GM19043 (cell line): ENCODE results near the gene TBC1D20.

ENCODE experiments used
- ATAC-seq: cut with Tn5 transposase; IDR thresholded peaks from one replicate; pipeline ENCODE4 v1.9.1; 2021; ENCODE audit warnings: low read depth; ENCODE audit not compliant: unreplicated experiment

TBC1D20 gene

GRCh38 chr20:440148-440547, 22.2 kb downstream of the TBC1D20 start:
- ATAC-seq, result no peak

DNA sequence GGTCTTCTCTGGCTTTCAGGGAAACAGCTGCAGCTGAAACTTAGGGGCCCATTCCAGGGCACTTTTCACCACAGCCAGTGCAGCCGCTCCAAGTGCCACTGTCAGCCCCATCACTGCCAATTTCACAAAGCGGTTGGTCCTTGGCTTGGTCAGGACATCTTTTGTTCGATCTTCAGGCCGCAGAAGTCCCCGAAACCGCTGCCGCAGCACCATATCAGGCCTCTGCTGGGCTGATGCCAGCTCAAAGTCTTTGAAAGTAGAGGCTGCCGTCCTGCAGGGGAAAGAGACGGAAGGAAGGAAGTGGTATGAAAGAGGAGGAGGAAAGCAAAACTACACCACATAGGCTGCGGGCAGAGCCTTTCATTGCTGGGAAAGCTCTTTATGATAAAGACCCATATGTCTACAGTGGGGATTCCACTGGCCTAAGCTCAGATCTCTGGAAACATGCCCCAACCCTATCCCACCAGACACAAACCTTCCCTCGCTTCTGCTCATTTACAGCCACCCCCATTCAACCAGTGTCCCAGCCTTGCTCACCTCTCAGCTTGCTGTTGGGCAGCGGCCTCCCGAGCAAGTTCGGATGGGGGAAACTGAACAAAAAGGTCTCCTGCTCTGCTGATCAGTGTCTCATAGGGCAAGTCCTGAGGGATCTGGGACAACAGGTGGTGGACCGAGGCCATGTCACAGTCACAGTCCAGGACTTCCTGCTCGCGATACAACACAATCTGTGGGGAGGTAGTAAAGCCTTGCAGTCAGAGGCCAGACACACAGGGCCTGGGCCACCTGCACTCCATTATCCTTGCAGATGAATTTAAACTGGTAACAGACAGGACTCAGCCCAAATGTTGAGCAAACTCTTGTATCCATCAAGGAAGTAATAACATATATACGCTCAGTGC, 23.5 kb downstream of the TBC1D20 start:
- ATAC-seq, result no peak

- ATAC-seq, result no peak
Observed at GRCh38 chr20:437787-438486, 24.4 kb downstream of the TBC1D20 start.

GRCh38 chr20:436476-436875, 25.9 kb downstream of the TBC1D20 start:
- no peak for ATAC-seq

DNA sequence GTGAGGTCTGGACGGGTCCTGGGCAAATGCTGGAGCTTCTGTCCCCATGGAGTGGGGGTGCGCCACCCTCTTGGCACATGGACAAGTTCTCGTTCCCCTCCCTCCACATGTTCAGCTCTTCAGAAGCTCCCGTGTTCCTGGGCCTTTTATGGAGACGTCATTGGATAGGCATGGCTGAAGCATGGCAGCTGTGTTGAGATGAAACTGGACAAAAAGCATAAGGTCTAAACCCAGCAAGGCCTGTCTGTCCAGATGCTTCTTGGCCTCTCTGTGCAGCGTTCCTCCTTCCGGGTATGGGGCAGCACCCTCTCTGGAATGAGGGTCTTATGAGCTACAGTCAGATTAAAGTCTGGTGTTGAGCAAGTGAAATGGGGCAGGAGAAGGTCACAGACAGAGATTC, 26.8 kb downstream of the TBC1D20 start:
- no peak for ATAC-seq

- ATAC-seq, result no peak
Observed at GRCh38 chr20:434661-435419, 27.5 kb downstream of the TBC1D20 start.

GRCh38 chr20:434221-434620, 28.1 kb downstream of the TBC1D20 start:
- ATAC-seq, result no peak

DNA sequence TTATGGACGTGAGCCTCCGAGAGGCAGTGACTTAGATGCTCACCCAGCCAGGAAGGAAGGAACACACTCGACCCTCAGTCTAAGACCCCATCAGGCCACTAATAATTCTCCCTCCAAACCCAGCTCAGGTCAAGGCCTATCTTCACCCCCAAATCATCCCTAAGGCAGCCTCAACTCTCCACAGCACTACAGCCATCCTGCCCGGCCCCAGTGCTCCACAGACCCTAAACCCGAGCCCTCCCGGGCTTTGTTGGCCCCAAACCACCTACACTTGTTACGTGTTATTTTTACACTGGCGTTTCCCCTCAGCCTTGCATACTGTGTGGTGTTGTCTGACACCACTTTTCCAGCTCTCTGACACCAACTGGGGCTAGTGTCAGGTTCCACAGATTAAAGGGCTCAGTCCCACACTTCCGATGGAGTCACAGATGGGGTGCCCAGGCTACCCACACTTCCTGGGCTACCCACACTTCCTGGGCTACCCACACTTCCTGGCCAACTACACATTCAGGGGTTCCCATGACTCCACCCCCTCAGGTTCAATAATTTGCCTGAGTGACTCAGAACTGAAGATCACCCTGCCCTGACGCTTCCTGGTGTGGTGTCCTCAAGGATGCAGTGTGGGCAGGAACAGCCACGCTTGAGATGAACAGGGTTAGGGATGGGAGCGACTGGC, 28.9 kb downstream of the TBC1D20 start:
- ATAC-seq, result peak; percentile 94

DNA sequence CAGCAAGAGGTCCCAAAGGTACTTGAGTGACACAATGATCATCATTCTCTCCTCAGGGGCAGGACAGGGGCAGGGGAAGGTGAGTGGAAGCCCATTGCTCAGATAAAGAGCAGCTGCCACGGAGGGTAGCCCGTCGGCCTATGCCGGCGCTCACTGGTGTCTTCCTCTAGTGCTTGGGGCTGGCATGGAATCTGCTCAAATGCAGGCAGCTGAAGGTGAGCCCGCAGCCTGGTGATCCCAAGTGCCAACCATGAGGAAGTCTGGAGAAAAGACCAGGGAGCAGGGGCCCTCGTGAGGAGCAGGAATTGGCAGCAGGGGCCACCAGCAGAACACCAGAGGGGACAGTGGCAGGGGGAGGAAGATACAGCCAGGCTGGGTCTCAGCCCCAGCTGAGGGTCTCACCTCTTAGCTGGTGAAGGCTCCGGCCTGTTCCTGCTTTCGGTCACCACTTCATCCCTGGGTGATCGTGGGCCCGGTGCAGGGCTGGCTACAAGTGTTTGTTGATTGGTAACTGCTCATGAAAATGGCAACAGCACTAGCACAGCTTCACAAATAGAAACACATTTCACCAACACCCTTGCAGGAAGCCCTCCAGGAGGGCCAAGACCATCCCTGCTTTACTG, 29.5 kb downstream of the TBC1D20 start:
- no peak for ATAC-seq

DNA sequence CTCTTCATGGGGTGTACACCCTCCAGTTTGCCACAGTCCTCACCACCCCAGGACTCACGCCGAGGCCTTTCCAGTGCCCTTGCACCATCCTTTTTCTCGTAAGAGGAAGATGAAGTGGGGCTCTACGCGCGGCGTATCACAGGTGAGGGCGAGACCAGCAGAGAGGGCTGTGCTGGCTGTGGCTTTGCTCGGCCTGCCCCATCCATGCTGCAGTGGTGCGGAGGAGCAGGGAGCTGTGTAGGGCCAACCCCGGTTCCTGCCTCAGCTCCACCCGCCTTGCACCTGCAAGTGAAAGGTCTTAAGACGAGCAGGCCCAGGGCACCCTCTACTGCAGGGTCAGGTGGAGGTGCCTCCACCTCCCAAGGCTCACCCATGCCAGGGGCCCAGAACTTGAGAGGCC, 30.1 kb downstream of the TBC1D20 start:
- ATAC-seq, result no peak

DNA sequence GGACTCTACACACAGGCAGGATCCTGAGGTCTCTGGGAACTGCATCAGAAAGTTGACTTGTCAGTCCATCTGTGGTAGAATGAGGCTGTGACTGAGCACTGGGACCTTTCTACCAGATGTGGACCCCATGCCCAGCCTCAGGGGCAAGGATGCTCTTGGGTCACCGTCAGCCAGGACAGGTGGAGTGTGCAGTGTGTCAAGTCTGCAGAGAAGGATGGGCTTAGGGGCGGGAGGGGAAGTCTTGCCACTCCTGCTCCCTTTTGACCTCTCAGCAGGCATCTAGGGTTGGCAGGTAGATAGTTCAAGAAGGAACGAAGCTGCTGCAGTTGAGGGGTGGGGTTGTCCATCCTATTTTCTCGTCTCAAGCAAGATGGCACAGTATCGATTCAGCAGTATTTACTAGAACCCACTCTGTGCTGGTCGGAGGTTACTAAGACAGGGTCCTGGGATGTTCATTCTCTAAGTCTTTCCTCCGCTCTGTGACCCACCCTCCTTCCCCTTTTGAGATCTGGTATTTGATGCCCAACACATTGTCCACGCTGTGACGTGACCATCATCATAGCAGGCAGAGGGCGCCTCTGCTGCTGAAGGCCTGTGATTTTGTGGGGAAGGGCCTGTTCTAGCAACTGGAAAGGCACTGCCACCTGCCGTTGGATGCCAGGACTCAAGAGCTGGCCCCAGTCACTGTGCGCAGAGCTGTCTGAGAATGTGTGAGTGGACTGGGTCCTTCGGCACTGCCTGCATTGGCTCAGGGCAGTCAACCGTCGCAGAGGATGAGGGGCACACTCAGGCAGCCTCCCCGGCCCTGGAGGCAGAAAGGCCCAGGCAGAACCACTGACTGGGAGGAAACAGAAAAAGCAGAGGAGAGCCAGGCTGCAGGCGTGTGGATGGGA, 31.1 kb downstream of the TBC1D20 start:
- no peak for ATAC-seq

DNA sequence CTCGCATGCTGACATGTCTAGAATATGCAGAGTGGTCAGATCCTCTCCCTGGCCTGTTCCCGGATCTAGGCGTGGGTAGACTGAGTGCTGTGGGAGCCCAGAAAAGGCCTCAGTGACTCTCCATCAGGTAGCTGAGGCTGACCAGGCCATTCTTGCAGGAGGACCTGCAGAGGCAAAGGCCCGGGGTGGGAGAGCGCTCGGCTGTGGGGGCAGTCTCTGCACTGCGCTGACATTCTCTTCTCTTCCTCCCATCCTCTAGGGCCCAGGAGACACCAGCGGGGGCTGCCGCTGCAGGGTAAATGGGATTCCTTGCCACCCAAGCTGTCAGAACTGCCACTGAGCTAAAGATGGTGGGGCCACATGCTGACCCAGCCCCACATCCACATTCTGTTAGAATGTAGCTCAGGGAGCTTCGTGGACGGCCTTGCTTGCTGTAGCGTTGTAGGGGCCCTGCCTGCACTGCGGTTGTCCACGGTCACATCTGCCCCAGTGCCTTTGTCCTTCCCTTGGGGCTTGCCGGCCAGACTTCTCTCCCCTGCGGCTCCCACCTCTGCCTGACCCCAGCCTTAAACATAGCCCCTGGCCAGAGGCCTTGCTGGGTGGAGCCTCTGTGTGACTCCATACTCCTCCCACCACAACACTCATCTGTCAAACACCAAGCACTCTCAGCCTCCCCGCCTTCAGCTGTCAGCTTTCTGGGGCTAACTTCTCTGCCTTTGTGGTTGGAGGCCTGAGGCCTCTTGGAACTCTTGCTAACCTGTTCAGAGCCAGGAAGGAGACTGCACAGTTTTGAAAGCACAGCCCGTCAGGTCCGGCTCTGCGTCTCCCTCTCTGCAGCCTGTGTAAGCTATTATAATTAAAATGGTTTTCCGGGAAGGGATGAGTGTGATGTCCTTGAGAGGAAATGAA, 32.0 kb downstream of the TBC1D20 start:
- ATAC-seq, result no peak

- no peak for ATAC-seq
Observed at GRCh38 chr20:428658-429200, 33.6 kb downstream of the TBC1D20 start.

DNA sequence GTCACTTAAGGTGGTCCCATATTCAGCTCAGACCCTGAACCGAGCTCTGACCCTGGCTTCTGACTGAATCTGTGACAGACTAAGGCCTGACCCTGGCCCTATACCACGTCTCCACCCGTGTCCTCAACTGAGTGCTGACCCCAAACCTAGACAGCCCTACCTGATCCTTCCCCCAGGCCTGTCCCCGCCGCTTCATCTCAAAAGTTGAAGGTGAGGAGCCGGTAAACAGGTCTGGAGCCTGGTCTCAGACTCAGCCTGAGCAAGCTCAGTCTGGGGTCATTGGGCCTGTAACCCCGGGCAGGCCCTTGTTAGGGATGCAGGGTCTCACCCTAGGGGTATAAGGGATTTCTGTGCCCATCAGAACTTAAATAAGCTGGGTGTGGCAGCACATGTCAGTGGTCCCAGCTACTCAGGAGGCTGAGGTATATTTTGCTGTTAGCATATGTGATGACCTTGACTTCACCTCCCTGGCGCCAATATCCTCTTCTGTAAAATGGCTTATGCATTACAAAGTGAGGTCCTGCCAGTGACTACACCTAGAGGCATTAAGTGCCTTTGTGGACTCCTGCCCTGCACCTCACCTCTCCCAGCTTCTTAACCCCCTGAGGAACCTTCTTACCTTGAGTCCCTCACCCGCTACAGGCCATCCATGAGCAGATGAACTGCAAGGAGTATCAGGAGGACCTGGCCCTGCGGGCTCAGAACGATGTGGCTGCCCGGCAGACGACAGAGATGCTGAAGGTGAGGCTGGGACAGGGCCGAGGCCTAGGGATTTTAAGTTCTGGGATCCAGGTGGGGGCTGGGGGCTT, 34.3 kb downstream of the TBC1D20 start:
- no peak for ATAC-seq

GRCh38 chr20:427401-427800, 34.9 kb downstream of the TBC1D20 start:
- no peak for ATAC-seq

DNA sequence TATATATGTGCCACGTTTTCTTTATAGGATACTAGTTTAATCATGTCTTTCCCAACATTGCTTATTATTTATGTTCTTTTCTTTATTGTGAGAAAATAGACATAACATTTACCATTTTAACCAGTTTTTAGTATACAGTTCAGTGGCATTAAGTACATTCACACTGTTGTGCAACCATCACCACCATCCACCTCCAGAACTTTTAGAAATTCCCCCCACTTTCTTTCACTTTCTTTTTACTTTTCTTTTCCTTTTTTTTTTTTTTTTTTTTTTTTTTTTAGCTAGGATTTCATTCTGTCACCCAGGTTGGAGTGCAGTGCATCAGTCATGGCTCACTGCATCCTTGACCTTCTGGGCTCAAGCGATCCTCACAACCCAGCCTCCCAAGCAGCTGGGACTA, 35.8 kb downstream of the TBC1D20 start:
- ATAC-seq, result no peak

- ATAC-seq, result no peak
Observed at GRCh38 chr20:421685-422250, 40.6 kb downstream of the TBC1D20 start.
